ENCODE results near the gene SPEN. TPM values are rescaled to one million over a fixed set of nuclear protein-coding genes. Genes with fewer than 3 reads are reported as not detected.

SPEN gene
- total and polyA plus RNA-seq, 9 of the 15 experiments (the other 6 are each of a cell fraction or from before 2014, with no cell fraction given): 5.7 to 87.5 (median 27.2) TPM

- TF ChIP-seq KLF10 (CRISPR knock-in tag; IDR thresholded peaks at IDR 0.05): peak; percentile 15; the same call in 1 of the 2 replicates
- no peak for TF ChIP-seq POLR3G (IDR thresholded peaks at IDR 0.05; ENCODE audit: extremely low read depth, insufficient read length, insufficient replicate concordance)
- TF ChIP-seq SMARCA4 (IDR thresholded peaks at IDR 0.05): peak; percentile 71; the same call in 1 of the 2 replicates
- peak; percentile 68 for TF ChIP-seq SUPT5H (IDR thresholded peaks at IDR 0.05)
- no peak for TF ChIP-seq BMI1 (IDR thresholded peaks at IDR 0.05; ENCODE audit: low read length)
- no peak for TF ChIP-seq HMG20A (CRISPR knock-in tag; conservative IDR thresholded peaks at IDR 0.05)
- no peak for TF ChIP-seq MAFG (tag; conservative IDR thresholded peaks at IDR 0.05)
- TF ChIP-seq FOXK2 (conservative IDR thresholded peaks at IDR 0.05 in 1 of 2, IDR thresholded peaks at IDR 0.05 in 1 of 2; ENCODE audit: low read depth in 2 of 2): peak; percentile 71 to 76
- peak; percentile 66; the same call in 1 of the 2 replicates for TF ChIP-seq ZBTB7A (IDR thresholded peaks at IDR 0.05; ENCODE audit: borderline replicate concordance, control insufficient read depth, low read depth, low read length)
- TF ChIP-seq TEAD4 (IDR thresholded peaks at IDR 0.05; ENCODE audit: low read length): no peak; the same call in 1 of the 2 replicates
- no peak for TF ChIP-seq TEAD4 (CRISPR knock-in tag; IDR thresholded peaks at IDR 0.05; ENCODE audit: borderline replicate concordance)
- TF ChIP-seq HINFP (tag; conservative IDR thresholded peaks at IDR 0.05; ENCODE audit: low read depth): 0 out of 2 replicates have a peak, but pooled peaks have one; percentile 45
- peak; percentile 100 for TF ChIP-seq NFIC (IDR thresholded peaks at IDR 0.05)
- 0 out of 2 replicates have a peak, but pooled peaks have one; percentile 15 for TF ChIP-seq KLF1 (tag; IDR thresholded peaks at IDR 0.05)
- TF ChIP-seq CUX1 (CRISPR knock-in tag; IDR thresholded peaks at IDR 0.05): 0 out of 2 replicates have a peak, but pooled peaks have one; percentile 70
- TF ChIP-seq NCOA4 (IDR thresholded peaks at IDR 0.05; ENCODE audit: partially characterized antibody): no peak
- no peak; the same call in 1 of the 2 replicates for TF ChIP-seq CBX5 (IDR thresholded peaks at IDR 0.05; ENCODE audit: borderline replicate concordance, low read depth)
- no peak for TF ChIP-seq EHMT2 (IDR thresholded peaks at IDR 0.05)
- TF ChIP-seq RBM34 (IDR thresholded peaks at IDR 0.05; ENCODE audit: borderline replicate concordance, insufficient read depth, low read length): no peak
- TF ChIP-seq TAF1 (IDR thresholded peaks at IDR 0.05; ENCODE audit: control insufficient read depth, extremely low read depth, insufficient read depth, low read length, severe bottlenecking): peak; percentile 61
- TF ChIP-seq SIN3A (IDR thresholded peaks at IDR 0.05; ENCODE audit: borderline replicate concordance in 2 of 2, control insufficient read depth in 1 of 2, low read depth in 2 of 2, low read length in 2 of 2): peak in 1 of 2 experiments; percentile 49; a peak in 2 of 4 replicates
- TF ChIP-seq PRMT5 (CRISPR knock-in tag; IDR thresholded peaks at IDR 0.05): no peak
Measured at GRCh38 chr1:15885701-15886610, 38.4 kb downstream of the SPEN start (continued).

Data from K562 (cell line).